ENCODE results near the gene ABCB11.

ABCB11 gene

DNA sequence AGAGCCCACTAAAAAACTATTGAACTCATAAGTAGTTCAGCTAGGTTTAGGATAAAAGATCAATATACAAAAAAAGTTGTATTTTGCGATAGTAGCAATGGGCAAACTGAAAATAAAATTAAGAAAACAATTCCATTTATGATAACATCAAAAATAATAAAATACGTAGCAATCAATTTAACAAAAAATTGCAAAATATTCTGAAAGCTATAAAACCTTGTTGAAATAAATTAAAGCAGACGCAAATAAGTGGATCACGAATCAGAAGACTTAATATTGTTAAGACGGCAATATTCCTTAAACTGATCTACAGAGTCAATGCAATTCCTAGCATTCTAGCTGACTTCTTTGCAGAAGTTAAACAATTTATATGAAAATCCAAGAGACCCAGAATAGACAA lies 24.5 kb downstream of the ABCB11 start:
- no peak for FAIRE-seq

DNA sequence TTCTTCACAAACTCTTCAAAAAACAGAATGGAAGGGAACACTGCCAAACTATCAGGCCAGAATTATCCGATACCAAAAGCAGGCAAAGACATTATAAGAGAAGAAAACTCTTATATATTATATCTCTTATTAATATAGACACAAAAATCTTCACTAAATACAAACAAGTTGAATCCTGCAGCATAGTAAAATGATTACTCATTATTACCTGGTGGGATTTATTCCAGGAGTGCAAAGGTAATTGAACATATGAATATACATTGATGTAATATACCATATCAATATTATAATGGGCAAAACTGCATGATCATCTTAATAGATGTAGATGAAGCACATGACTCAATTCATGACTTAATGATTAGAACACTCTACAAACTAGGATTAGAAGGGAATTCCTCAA lies 25.1 kb downstream of the ABCB11 start:
- no peak for FAIRE-seq

DNA sequence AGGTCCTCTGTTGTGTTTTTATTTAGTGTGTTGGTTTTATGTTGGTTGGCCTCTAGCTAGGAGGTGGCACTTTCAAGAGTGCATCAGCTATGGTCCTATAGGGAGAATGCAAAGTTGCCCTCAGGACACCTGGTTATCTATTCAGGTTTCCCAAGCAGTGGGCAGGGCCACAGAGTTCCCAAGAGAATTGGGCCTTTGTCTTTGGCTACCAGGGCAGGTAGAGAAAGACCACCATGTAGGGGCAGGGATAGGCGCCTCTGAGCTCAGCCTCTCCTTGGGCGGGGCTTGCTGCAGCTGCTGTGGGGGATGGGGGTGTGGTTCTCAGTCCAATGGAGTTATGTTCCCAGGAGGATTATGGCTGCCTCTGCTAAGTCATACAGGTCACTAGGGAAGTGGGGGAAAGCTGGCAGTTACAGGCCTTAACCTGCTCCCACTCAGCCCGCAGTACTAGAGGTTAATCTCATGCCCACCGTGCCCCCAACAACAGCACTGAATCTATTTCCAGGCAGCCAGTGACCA lies 26.0 kb downstream of the ABCB11 start:
- FAIRE-seq: no peak

DNA sequence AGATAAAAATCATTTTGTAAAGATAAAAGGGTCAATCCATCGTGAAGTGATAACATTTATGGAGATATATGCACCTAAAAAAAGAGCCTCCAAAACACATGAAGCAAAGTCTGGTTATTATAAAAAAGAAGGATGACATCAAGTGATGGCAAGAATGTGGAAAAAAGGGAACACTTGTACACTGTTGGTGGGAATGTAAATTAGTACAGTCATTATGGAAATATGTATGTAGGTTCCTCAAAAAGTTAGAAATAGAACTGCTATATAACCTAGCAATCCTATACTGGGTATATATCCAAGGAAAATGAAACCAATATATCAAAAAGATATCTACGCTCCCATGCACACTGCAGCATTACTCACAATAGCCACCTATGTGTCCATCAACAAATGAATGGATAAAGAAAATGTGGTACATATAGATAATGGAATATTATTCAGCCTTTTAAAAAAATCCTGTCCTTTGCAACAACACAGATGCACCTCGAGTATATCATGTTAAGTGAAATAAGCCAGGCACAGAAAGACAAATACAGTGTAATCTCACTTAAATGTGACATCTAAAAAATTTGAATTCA lies 28.9 kb downstream of the ABCB11 start:
- FAIRE-seq: no peak

DNA sequence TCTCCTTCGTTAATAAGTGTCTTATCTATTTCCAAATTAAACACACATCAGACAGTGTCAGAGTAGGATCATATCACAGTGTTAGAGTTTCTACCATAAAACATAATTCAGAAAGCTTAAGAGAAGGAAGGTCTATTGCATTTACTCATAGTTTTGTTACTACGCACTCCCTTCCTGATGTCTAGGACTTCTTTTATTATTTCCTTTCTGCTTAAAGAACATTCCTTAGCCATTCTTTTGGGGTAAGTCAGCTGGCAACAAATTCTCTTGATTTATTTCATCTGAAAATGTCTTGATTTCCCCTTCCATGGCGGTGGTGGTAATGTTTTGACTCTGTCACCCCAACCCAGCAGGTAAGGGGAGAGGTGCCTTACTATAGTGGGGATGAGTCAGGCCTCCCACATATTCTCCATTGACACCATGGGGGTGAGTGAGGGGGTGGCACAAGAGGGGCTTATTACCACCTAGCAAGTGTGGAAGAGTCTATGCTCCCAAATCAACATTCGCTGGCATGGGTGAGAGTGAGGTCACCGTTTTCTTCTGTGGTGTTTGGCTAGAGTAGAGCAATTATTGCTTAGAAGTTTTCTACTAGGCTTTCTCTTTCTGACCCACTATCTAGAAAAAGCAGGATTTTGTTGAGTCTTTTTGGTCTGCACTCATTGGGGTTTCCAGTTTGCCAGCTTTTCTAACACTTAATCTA lies 29.9 kb downstream of the ABCB11 start:
- no peak for FAIRE-seq

DNA sequence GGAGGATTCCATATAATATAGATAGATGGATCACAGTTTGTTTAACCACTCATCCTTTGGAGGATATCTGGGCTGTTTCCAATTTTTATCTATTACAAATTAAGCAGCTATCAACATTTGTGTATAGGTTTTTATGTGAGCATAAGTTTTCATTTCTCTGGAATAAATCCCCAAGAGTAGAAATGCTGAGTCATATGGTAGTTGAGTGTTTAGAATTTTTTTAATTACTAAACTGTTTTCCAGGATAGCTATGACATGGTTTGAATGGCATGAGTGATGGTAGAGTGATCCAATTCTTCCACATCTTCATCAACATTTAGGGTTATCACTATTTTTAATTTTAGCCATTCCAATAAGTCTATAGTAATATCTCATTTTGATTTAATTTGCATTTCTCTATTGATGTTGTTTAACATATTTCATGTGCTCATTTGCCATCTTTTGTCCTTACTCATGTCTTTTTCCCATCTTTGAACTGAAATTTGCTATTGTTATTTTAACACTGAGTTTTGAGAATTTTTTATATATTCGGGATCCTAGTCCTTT lies 31.4 kb downstream of the ABCB11 start:
- FAIRE-seq: no peak

DNA sequence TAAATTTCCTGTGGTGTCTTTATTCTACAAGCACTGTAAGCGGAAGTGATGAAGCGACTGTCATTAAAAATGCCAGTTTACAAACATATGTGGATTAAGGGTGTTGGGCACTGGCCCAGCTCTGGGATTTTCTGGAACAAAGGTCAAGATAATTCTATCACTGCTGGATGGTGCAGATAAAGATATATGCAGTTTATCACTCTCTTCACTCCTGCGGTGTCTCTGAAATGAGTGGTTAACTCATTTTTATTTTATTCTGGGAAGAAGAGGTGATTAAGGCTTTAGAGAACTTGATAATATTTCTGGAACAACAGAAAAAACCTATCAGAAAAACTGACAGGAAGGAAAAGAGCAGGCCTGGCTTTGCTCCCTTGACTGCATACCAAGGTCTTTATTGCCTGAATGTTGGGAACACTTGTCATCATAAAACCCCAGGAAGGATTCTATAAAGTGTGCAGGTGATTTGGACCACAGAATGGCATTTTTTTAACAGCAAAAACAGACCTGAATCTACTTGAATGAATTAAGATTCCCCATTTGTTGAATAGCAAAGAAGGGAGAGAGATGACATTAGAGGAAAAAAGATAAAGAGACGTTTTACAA lies 32.4 kb downstream of the ABCB11 start:
- FAIRE-seq: no peak

DNA sequence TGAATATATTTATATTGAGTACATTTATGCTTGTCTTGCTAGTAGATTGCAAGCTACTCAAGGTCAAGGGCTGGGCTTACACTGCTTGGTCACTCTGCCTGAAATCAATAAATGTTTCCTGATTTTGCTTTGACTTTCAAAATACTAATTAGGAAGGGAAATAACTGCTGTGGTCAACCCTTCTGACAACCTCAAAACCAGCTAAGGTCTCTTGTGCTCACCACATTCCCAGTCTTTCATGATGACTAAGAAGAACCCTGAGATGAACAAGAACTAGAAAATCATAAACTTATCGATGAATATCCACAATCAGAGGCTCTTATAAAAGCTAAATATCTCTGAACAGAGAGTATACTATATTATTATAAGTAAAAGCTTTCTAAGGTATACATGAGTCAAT lies 33.3 kb downstream of the ABCB11 start:
- FAIRE-seq: no peak

DNA sequence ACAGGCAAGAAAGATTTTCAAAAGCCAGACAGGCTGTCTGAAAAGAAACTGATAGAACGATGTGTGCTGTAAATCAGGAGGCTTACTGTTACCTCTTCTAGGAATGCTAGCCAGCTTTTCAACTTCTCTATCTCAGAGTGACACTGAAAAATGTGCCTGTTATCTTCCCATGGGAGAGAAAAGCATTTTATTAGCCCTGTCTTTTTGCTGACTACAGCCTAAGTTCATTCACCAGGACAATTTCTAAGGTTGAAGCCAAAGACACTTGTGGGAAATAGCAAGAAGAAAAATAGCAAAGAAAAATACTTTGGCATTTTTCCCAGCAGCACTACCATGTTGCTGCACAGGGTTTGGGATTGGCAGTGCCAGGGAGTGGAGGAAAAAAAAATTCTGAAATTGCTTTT lies 34.0 kb downstream of the ABCB11 start:
- FAIRE-seq: no peak

DNA sequence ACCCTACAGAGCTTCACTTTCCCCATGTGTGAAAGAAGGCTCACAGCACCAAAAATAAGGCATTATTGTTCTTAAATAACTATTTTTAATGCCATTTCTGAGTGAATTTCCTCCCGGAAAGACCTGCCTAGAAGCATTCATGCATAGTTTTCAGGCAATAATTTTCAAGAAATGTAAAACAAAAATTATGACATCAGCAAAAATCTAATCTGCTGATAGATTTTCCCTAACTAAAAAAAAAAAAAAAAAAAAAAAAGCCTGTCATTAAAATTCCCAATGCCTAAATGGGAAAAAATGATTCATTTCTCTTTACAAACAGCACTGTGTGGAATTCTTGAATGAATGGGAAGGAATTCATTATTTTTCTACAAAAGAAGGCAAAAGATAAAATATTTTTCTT lies 35.4 kb downstream of the ABCB11 start:
- FAIRE-seq: no peak

DNA sequence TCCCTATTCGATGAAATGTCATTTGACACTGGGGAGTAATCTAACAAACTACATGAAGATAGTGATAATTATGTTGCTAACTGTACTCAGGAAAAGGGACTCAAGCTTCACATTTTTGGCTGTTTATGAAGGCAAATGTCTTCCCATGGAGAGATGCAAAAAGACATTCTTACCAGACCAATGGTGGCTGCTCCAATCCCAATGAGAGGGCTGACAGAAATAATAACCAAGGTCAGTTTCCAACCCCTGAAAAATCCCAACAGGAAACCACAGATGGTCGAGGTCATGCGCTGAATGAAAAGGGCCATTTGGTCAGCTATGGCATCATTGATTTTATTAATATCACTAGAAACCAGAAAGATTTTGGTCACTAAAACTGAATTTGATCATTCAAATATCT lies 37.6 kb downstream of the ABCB11 start:
- FAIRE-seq: no peak

DNA sequence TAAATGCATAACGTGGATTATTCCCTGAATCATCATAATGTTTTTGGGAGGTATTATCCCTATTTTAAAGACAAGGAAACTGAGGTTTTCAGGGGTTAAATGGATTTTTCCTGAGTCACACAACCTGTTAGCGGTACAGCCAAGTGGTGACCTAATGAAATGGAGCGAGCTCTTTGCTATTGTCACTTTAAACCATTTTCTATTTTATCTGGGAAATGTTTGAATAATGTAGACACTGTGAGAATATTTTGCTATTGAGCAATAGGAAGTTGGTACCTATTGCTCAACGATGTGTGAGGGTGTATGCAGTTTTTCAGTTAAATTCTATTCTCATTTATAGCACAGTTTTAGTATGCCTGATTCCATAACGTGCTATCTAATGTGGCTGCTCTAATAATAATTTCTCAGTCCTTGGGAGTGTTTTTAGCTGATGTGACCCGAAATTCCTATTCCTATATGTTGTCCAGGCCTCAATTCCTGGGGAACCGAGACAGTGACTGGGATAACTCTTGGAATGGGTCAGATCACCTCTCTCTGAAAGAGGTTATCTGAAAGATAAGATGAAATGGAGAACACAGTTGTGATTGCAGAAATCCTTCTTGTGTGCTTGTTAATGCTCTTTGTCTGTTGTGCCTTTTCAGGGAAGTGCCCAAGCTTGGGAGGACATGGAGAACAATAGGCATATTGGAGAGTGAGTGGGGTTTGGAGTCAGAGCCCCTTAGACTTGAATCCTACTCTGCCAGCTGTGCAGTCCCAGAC lies 38.4 kb downstream of the ABCB11 start:
- no peak for FAIRE-seq

DNA sequence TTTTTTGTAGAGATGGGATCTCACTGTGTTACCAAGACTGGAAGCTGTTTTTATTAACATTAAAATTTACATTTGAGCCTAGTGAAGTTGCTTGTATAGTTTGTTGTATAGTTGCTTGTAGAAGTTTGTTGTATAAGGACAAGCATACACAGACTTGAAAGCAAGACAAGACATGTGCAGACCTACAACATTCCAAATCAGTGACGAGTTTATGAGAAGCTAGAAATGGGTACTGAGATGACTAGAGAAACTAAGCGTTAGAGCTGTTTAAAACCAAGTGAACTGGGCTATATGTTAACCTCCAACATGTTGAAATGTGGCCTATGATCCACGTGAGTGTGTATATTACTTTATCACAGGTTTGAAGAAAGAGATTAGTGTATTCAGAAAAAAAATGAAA lies 39.1 kb downstream of the ABCB11 start:
- no peak for FAIRE-seq

DNA sequence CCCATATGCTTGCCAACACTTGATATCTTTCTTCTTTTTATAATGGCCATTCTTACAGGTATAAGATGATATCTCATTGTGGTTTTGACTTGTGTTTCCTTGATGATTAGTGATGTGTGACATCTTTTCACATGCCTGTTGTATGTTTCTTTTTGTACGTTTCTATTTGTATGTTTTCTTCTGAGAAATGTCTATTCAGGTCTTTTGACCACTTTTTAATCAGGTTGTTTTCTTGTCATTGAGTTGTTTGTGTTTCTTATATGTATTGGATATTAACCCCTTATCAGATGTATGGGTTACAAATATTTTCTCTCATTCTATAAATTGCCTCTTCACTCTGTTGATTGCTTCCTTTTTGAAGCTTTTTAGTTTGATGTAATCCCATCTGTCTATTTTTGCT lies 42.4 kb downstream of the ABCB11 start:
- no peak for FAIRE-seq

DNA sequence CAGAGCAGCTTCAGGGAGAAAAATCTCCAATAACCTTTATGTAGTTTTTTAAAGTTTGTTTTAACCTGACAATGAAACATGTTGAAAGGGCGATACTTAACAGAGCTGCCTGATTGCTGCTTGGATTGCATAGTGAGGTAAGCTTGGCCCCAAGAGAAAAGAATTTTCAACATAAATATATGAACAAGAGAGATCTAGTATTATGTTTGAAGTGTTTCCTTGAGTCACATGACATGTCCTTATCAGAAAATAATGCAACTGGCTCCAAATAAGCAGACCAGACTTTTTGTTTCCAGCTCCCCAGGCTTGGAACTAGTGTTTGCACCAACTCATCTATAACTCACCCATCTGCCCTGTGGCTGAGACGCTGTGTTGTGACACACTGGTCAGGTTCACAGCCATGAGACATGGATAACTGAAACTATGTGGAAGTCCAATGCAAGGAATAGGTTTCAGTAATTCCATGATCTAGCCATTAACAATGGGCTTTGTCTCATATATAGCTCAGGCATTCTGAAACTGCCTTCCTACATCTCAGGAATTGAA lies 44.7 kb downstream of the ABCB11 start:
- FAIRE-seq: no peak

DNA sequence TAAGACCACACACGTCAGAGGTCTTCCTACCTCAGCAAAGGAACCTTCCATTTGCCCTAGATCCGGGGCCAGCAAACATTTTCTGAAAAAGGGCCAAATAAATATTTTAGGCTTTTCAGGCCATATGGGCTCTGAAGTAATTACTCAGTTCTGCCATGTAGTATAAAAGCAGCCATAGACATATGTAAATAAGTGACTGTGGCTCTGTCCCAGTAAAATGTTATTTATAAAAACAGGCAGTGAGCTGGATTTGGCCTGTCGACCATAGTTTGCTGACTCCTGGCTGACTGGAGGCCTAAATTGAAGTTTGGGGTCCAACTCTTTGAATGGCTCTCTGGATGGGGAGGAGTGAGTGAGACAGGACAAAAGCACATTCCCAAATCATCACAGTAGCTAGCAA lies 49.5 kb downstream of the ABCB11 start:
- no peak for FAIRE-seq

DNA sequence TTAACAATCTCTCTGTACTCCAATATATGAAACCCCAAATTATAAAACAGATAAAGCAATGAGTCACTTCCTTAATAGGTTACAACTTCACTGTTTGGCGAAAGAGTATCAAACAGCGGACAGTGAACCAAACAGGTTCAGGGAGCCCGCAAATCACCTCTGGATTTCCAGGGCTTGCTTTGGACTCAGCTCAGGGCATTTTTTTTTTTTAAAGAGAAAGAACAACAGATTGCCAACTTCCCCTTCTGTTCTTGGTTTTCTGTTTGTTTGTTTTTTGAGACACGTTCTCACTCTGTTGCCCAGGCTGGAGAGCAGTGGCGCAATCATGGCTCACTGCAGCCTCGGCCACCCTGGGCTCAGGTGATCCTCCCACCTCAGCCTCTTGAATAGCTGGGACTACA lies 52.7 kb downstream of the ABCB11 start:
- no peak for FAIRE-seq

DNA sequence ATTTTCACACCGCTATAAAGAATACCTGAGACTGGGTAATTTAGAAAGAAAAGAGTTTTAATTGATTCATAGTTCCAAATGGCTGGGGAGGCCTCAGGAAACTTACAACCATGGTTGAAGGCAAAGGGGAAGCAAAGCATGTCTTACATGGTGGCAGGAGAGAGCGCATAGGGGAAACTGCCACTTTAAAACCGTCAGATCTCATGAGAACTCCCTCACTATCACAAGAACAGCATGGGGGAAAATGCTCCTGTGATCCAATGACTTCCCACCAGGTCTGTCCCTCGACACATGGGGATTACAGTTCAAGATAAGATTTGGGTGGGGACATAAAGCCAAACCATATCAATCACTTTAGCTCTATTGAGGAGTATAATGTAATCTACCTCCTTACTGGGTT lies 53.5 kb downstream of the ABCB11 start:
- no peak for FAIRE-seq

DNA sequence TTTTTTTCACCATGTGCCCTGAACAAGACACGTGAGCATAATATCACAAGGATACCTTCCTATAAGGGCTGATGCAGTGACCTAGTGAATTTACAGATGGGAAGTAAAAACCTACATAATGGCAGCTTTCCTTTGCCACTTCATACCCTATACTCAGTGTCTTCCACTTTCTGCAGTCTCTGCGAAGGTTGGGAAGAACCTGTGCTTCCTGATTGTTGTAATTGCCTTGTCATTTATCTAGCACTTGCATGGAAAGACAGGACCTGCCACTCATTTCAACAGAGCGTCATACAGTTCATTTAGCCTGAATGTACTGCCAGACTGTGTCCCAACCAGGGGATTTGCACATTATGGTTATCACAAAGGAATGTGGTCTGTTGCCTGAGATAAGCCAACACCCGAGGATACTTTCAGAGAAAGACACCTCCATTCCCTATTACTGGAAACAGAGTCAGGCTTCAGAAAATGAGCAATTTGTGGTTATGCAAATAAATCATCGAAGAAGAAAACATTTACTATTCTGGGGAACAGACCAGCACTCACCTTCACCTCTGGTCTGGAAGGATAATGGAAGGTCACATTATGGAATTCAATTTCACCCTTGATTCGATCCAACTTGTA lies 55.0 kb downstream of the ABCB11 start:
- FAIRE-seq: no peak

DNA sequence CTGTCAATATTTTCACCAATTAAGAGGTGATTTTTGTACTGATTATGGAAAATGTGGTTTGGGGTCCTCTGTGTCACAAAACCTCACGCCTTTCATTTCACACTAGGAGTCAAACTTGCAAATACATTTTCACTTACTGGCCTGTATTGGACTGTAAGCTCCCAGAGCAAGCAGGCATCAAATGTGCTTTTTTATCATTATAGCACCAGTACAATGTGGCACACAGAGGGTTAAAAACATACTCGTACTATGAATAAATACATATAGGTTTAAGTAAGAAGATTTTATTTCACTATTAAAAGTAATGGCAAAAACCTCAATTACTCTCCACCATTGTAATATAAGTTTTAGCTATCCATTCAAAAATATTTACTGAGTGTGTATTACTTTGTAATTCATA lies 56.7 kb downstream of the ABCB11 start:
- FAIRE-seq: no peak

DNA sequence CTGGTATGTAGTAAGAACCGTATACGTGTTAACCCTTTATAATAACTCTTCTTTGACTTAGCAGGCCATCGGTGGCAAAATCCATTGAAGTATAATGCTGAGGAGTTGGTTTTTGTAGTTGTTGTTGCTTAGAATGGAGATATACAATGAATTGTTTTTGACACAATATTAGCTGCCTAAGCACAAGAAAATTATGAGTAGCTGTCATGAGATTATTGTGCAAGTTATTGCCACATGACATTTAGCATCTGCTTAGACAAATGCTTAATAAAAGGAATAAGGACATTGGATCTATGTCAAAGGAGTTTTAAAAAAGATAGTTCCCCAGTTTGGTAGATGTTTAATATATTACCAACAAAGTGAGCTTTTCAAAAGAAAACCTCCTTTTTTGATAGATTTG lies 59.9 kb downstream of the ABCB11 start:
- no peak for FAIRE-seq

DNA sequence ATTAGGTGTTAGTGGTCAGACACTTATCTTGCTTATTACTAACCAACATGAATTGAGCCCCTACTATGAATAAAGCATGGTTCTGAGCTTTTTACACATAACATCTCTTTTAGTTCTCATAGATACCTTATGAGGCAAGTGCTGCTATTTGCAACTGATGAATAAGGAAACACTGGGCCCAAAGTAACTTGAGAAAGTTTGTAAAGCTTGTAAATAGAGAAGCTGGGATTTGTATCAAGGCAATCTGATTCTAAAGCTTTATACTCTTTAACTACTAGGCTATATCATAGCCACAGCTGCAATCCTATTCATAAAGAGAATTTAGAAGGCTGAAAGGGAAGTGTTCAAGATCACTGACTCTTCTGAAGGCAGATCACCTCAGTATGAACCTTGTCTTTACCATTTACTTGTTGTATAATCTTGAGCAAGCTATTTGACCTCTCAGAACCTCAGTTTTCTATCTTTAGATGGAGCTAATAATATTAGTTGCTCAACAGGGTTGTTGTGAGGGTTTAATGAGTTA lies 60.4 kb downstream of the ABCB11 start:
- FAIRE-seq: no peak

Data from G401.6 (cell line).